Stimulated activated CD4-positive, alpha-beta T cell treated with anti-CD3 and anti-CD28 coated beads, Interleukin-2, amount 100 ng/mL, for 24 hours (primary cell): ENCODE measurements around the gene SNRNP70.

Source experiments
- DNase-seq, 2 donors: peaks; one replicate each; pipeline ENCODE4 v3.0.0-alpha.2; 2020

SNRNP70 gene

GRCh38 chr19:49149652-49150105, 64.4 kb downstream of the SNRNP70 start:
- no peak for DNase-seq

- peak; percentile 37 to 63 for DNase-seq
Measured at GRCh38 chr19:49150106-49150943, 65.1 kb downstream of the SNRNP70 start.

- DNase-seq: no peak
Measured at GRCh38 chr19:49150944-49151243, 65.6 kb downstream of the SNRNP70 start.

- peak; percentile 44 to 59 for DNase-seq
Measured at GRCh38 chr19:49151267-49152118, 66.2 kb downstream of the SNRNP70 start.

- no peak for DNase-seq
Measured at GRCh38 chr19:49152119-49152550, 66.9 kb downstream of the SNRNP70 start.

GRCh38 chr19:49153167-49153809, 68.0 kb downstream of the SNRNP70 start:
- no peak for DNase-seq

- DNase-seq: no peak
Measured at GRCh38 chr19:49154279-49154678, 69.0 kb downstream of the SNRNP70 start.

GRCh38 chr19:49155005-49155819, 70.0 kb downstream of the SNRNP70 start, which contains the start of gene HRC:
Gene HRC (minus strand): TSS chr19:49155396. CDS start chr19:49155237, 159 bp downstream.
- no peak for DNase-seq

GRCh38 chr19:49155820-49156346, 70.6 kb downstream of the SNRNP70 start:
- DNase-seq: no peak

GRCh38 chr19:49157445-49158224, 72.4 kb downstream of the SNRNP70 start, which contains the start of gene TRPM4:
Gene TRPM4 (plus strand): TSS chr19:49157792. CDS start chr19:49157867, 75 bp downstream.
- peak; percentile 63 to 78 for DNase-seq
